BLaER1 treated with 17β-estradiol and CSF1 and Interleukin-3, amounts not matched to agents 10 nM and 100 nM (cell line): ENCODE data around the gene STAC3.

Experiments used
- H3K27ac ChIP-seq, 11 experiments: shearing (Covaris generic); formaldehyde crosslinking; 2 replicates each; pipeline ENCODE4 v1.8.1; 2022
- H3K27me3 ChIP-seq, 11 experiments: shearing (Covaris generic); formaldehyde crosslinking; 2 replicates each; pipeline ENCODE4 v1.8.1; 2022
- H3K36me3 ChIP-seq, 11 experiments: shearing (Covaris generic); formaldehyde crosslinking; 2 replicates each; pipeline ENCODE4 v1.8.1; 2022
- H3K4me1 ChIP-seq, 10 experiments: shearing (Covaris generic); formaldehyde crosslinking; 2 replicates each; pipeline ENCODE4 v1.8.1; 2022
- H3K4me2 ChIP-seq, 11 experiments: shearing (Covaris generic); formaldehyde crosslinking; 2 replicates each; pipeline ENCODE4 v1.8.1; 2022
- H3K4me3 ChIP-seq, 10 experiments: shearing (Covaris generic); formaldehyde crosslinking; 2 replicates each; pipeline ENCODE4 v1.8.1; 2022
- H3K9ac ChIP-seq, 11 experiments: shearing (Covaris generic); formaldehyde crosslinking; 2 replicates each; pipeline ENCODE4 v1.8.1; 2022
- H3K9me3 ChIP-seq, 11 experiments: shearing (Covaris generic); formaldehyde crosslinking; replicated peaks in 1 of 11; 2 replicates each; pipeline ENCODE4 v1.8.1; 2022
- H4K20me1 ChIP-seq, 11 experiments: shearing (Covaris generic); formaldehyde crosslinking; 2 replicates each; pipeline ENCODE4 v1.8.1; 2022
- Cebpa-rat ChIP-seq, 11 experiments: shearing (Covaris generic); IDR thresholded peaks; 2 replicates each; pipeline ENCODE4 v1.8.1; 2022

The STAC3 gene

GRCh38 chr12:57260366-57260765 is 9.4 kb upstream of the STAC3 start:
- no peak for TF ChIP-seq Cebpa-rat (IDR thresholded peaks at IDR 0.05)
- H3K27ac ChIP-seq, result no peak overlapping the region

GRCh38 chr12:57258977-57259970 is 8.3 kb upstream of the STAC3 start:
- no peaks in the 10 kb centered on the region for H3K27me3 ChIP-seq
- no peak overlapping the region for H3K4me3 ChIP-seq
- no peak for TF ChIP-seq Cebpa-rat (IDR thresholded peaks at IDR 0.05)
- H4K20me1 ChIP-seq, result no peaks in the 10 kb centered on the region; a peak in 2 of 22 replicates
- H3K27ac ChIP-seq, result no peak overlapping the region
- no peaks in the 10 kb centered on the region for H3K9me3 ChIP-seq
- H3K4me1 ChIP-seq, result peaks cover 9 to 17% (median 13%) of the 10 kb centered on the region in 10 experiments
- H3K4me2 ChIP-seq, result no peak overlapping the region
- H3K36me3 ChIP-seq, result peaks cover 71 to 93% (median 86%) of the 10 kb centered on the region in 11 experiments
- no peak overlapping the region for H3K9ac ChIP-seq

More at GRCh38 chr12:57260366-57260765, 9.4 kb upstream of the STAC3 start:
- Histone ChIP-seq H3K27me3 (no peaks in the 10 kb centered on the region), H3K4me2 (no peak overlapping the region), H3K4me1 (peaks cover 9 to 28% (median 22%) of the 10 kb centered on the region in 10 experiments), H3K4me3 (no peak overlapping the region), H3K9me3 (no peaks in the 10 kb centered on the region), H4K20me1 (no peaks in the 10 kb centered on the region; a peak in 2 of 22 replicates), H3K36me3 (peaks cover 69 to 91% (median 83%) of the 10 kb centered on the region in 11 experiments), H3K9ac (no peak overlapping the region)

GRCh38 chr12:57255916-57256315 is 4.9 kb upstream of the STAC3 start:
- Histone ChIP-seq H3K4me2 (no peak overlapping the region), H4K20me1 (no peaks in the 10 kb centered on the region; a peak in 1 of 22 replicates), H3K27me3 (no peaks in the 10 kb centered on the region), H3K9me3 (no peaks in the 10 kb centered on the region), H3K4me1 (no peaks in the 10 kb centered on the region), H3K4me3 (no peak overlapping the region), H3K36me3 (peaks cover 60 to 77% (median 67%) of the 10 kb centered on the region in 11 experiments), H3K27ac (no peak overlapping the region), H3K9ac (no peak overlapping the region)
- no peak for TF ChIP-seq Cebpa-rat (IDR thresholded peaks at IDR 0.05)

GRCh38 chr12:57254506-57255280 is 3.7 kb upstream of the STAC3 start:
- H3K9ac ChIP-seq, result no peak overlapping the region
- H3K36me3 ChIP-seq, result peaks cover 48 to 64% (median 55%) of the 10 kb centered on the region in 11 experiments

GRCh38 chr12:57250541-57250940 is 446 bp downstream of the STAC3 start:
- Histone ChIP-seq H3K27ac (no peak overlapping the region), H3K27me3 (peaks cover 0 to 5% (median 0%) of the 10 kb centered on the region in 11 experiments; a peak in 7 of 22 replicates), H4K20me1 (no peaks in the 10 kb centered on the region), H3K4me3 (no peak overlapping the region), H3K4me1 (peaks cover 10 to 27% (median 18%) of the 10 kb centered on the region in 10 experiments), H3K36me3 (peaks cover 7 to 23% (median 14%) of the 10 kb centered on the region in 11 experiments; a peak in 19 of 22 replicates), H3K9ac (no peak overlapping the region), H3K9me3 (no peaks in the 10 kb centered on the region), H3K4me2 (peak overlapping the region in 2 of 11 experiments; percentile 80 to 88; a peak in 2 of 22 replicates)
- TF ChIP-seq Cebpa-rat (IDR thresholded peaks at IDR 0.05), result no peak

More at GRCh38 chr12:57254506-57255280, 3.7 kb upstream of the STAC3 start:
- H3K27me3 ChIP-seq, result no peaks in the 10 kb centered on the region
- TF ChIP-seq Cebpa-rat (IDR thresholded peaks at IDR 0.05), result no peak
- H3K27ac ChIP-seq, result no peak overlapping the region
- no peak overlapping the region for H3K4me3 ChIP-seq
- H4K20me1 ChIP-seq, result no peaks in the 10 kb centered on the region; a peak in 1 of 22 replicates
- no peaks in the 10 kb centered on the region for H3K9me3 ChIP-seq
- no peak overlapping the region for H3K4me2 ChIP-seq
- peaks cover under 1 to 8% (median 2%) of the 10 kb centered on the region in 10 experiments; a peak in 15 of 20 replicates for H3K4me1 ChIP-seq

GRCh38 chr12:57248934-57249742 is 1.8 kb downstream of the STAC3 start:
- H3K36me3 ChIP-seq, result peaks cover 0 to 9% (median 1%) of the 10 kb centered on the region in 11 experiments; a peak in 5 of 22 replicates
- peak overlapping the region in 1 of 11 experiments; percentile 39; a peak in 2 of 22 replicates for H3K9ac ChIP-seq
- no peak for TF ChIP-seq Cebpa-rat (IDR thresholded peaks at IDR 0.05)
- H3K27ac ChIP-seq, result peak overlapping the region in 7 of 11 experiments; percentile 18 to 59 (median 29); a peak in 12 of 22 replicates
- H4K20me1 ChIP-seq, result peaks cover 0 to 8% (median 2%) of the 10 kb centered on the region in 11 experiments; a peak in 6 of 22 replicates
- H3K27me3 ChIP-seq, result peaks cover 10 to 19% (median 13%) of the 10 kb centered on the region in 11 experiments
- peak overlapping the region in 5 of 10 experiments; percentile 17 to 49 (median 29); a peak in 11 of 20 replicates for H3K4me3 ChIP-seq
- H3K4me1 ChIP-seq, result peaks cover 10 to 35% (median 29%) of the 10 kb centered on the region in 10 experiments
- H3K4me2 ChIP-seq, result peak overlapping the region; percentile 30 to 90 (median 74)
- no peaks in the 10 kb centered on the region for H3K9me3 ChIP-seq

- Histone ChIP-seq H3K27ac (no peak overlapping the region), H3K27me3 (peaks cover 31 to 40% (median 34%) of the 10 kb centered on the region in 11 experiments)
- no peak for TF ChIP-seq Cebpa-rat (IDR thresholded peaks at IDR 0.05)
These were observed 3.9 kb downstream of the STAC3 start for GRCh38 chr12:57247041-57247440.

GRCh38 chr12:57244312-57244696 is 6.7 kb downstream of the STAC3 start:
- Histone ChIP-seq H3K4me2 (peak overlapping the region in 9 of 11 experiments; percentile 92 to 100 (median 98); a peak in 14 of 22 replicates), H3K9ac (no peak overlapping the region), H4K20me1 (peaks cover 9 to 41% (median 27%) of the 10 kb centered on the region in 11 experiments; a peak in 18 of 22 replicates), H3K36me3 (no peaks in the 10 kb centered on the region), H3K27ac (no peak overlapping the region), H3K9me3 (no peaks in the 10 kb centered on the region), H3K27me3 (peaks cover 50 to 67% (median 62%) of the 10 kb centered on the region in 11 experiments), H3K4me1 (peaks cover 43 to 73% (median 67%) of the 10 kb centered on the region in 10 experiments), H3K4me3 (peak overlapping the region in 1 of 10 experiments; percentile 52; a peak in 1 of 20 replicates)
- TF ChIP-seq Cebpa-rat (IDR thresholded peaks at IDR 0.05), result no peak

More at GRCh38 chr12:57247041-57247440, 3.9 kb downstream of the STAC3 start:
- H3K4me1 ChIP-seq, result peaks cover 23 to 56% (median 49%) of the 10 kb centered on the region in 10 experiments
- H4K20me1 ChIP-seq, result peaks cover 4 to 27% (median 12%) of the 10 kb centered on the region in 11 experiments; a peak in 17 of 22 replicates
- H3K9me3 ChIP-seq, result no peaks in the 10 kb centered on the region
- H3K4me2 ChIP-seq, result no peak overlapping the region
- no peak overlapping the region for H3K4me3 ChIP-seq
- H3K9ac ChIP-seq, result no peak overlapping the region
- no peaks in the 10 kb centered on the region for H3K36me3 ChIP-seq
